ENCODE data around the gene SMARCB1. TPM values are rescaled to one million over a fixed set of nuclear protein-coding genes. Genes with fewer than 3 reads are reported as not detected.

The SMARCB1 gene
- total RNA-seq, 4 donors from 2014 or later: 39.1 to 64.4 (median 51.6) TPM

DNA sequence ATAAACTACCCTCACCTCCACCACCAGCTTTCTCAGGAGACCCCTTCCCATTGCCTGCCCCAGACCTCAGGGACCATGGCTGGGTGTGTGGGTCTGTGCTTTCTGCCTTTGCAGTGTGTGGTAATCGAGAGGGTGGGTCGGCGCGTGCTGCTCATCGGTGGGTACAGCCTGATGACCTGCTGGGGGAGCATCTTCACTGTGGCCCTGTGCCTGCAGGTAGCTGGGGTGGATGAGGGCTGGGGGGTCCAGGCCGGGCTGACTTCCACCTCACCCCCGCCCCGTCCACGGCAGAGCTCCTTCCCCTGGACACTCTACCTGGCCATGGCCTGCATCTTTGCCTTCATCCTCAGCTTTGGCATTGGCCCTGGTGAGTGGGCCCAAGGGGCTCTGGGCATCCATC lies 96.9 kb downstream of the SMARCB1 start:
- TF ChIP-seq, protein P1, sequence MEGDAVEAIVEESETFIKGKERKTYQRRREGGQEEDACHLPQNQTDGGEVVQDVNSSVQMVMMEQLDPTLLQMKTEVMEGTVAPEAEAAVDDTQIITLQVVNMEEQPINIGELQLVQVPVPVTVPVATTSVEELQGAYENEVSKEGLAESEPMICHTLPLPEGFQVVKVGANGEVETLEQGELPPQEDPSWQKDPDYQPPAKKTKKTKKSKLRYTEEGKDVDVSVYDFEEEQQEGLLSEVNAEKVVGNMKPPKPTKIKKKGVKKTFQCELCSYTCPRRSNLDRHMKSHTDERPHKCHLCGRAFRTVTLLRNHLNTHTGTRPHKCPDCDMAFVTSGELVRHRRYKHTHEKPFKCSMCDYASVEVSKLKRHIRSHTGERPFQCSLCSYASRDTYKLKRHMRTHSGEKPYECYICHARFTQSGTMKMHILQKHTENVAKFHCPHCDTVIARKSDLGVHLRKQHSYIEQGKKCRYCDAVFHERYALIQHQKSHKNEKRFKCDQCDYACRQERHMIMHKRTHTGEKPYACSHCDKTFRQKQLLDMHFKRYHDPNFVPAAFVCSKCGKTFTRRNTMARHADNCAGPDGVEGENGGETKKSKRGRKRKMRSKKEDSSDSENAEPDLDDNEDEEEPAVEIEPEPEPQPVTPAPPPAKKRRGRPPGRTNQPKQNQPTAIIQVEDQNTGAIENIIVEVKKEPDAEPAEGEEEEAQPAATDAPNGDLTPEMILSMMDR (IDR thresholded peaks at IDR 0.05): no peak
- no peak for TF ChIP-seq POLR2A (IDR thresholded peaks at IDR 0.05)
- Histone ChIP-seq H3K4me1 (no peaks in the 10 kb centered on the region), H3K27ac (no peak overlapping the region), H3K4me3 (no peak overlapping the region), H3K9me3 (no peaks in the 10 kb centered on the region), H3K36me3 (no peaks in the 10 kb centered on the region), H3K27me3 (no peaks in the 10 kb centered on the region)
- intact Hi-C loops (cut with DNase I; ENCODE audit: low total_unique reads): no loop called here
- DNase-seq: no peak

DNA sequence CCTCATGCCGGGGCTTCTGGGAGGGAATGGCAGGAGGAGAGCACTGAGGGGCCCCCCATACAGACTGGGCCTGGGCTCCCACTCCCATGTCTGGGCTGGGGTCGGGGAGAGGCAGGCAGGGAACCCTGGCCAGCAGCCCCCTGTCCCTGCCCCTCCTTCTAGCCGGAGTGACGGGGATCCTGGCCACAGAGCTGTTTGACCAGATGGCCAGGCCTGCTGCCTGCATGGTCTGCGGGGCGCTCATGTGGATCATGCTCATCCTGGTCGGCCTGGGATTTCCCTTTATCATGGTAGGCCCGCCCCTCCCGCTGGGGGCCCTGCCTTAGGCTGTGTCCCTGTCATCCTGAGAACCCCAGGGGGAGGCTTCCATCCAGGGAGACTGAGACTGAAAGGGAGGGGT lies 97.4 kb downstream of the SMARCB1 start:
- no peak for DNase-seq
- TF ChIP-seq, protein P1 (IDR thresholded peaks at IDR 0.05): no peak
- no peak for TF ChIP-seq POLR2A (IDR thresholded peaks at IDR 0.05)
- intact Hi-C loops (cut with DNase I; ENCODE audit: low total_unique reads): no loop called here
- no peaks in the 10 kb centered on the region for H3K27me3 ChIP-seq
- no peaks in the 10 kb centered on the region for H3K9me3 ChIP-seq
- no peak overlapping the region for H3K4me3 ChIP-seq
- H3K4me1 ChIP-seq: no peaks in the 10 kb centered on the region
- H3K36me3 ChIP-seq: no peaks in the 10 kb centered on the region
- H3K27ac ChIP-seq: no peak overlapping the region

Small RNAs within 50 kb of the gene (small RNA-seq; reads per million reads assigned to genes)
- not detected for gene RN7SL268P

Other genes with a start within 250 kb of the SMARCB1 start
- gene IGLL1, start 206.7 kb upstream of the SMARCB1 start, total RNA-seq: under 1 TPM in 1 of 4 donors, not detected in 3; 0.48 TPM
- 1 to 10 TPM in 1 of 4 donors, not detected in 3; 1.4 TPM for gene DRICH1, start 154.6 kb upstream of the SMARCB1 start, total RNA-seq
- under 1 TPM in 1 of 4 donors, not detected in 3; 0.21 TPM for gene RGL4, start 96.0 kb upstream of the SMARCB1 start, total RNA-seq
- gene ZNF70, start 35.9 kb upstream of the SMARCB1 start, total RNA-seq: 10 to 100 TPM in 1 of 4 donors, 1 to 10 TPM in 3; 3.6 to 13.8 (median 6.2) TPM
- gene VPREB3, start 32.5 kb upstream of the SMARCB1 start, total RNA-seq: not detected
- under 1 TPM in 2 of 4 donors, not detected in 2; 0.41 to 0.55 TPM for gene C22orf15, start 24.0 kb upstream of the SMARCB1 start, total RNA-seq
- 10 to 100 TPM in 1 of 4 donors, under 1 TPM in 1, not detected in 2; 0.88 to 21.0 TPM for gene CHCHD10, start 19.0 kb upstream of the SMARCB1 start, total RNA-seq
- 10 to 100 TPM in 1 of 4 donors, 1 to 10 TPM in 2, not detected in 1; 7.6 to 35.8 (median 8.7) TPM for gene MMP11, start 14.1 kb upstream of the SMARCB1 start, total RNA-seq
- gene DERL3, start 52.0 kb downstream of the SMARCB1 start, total RNA-seq: 1 to 10 TPM in 1 of 4 donors, under 1 TPM in 1, not detected in 2; 0.95 to 1.2 TPM
- gene SLC2A11, start 70.9 kb downstream of the SMARCB1 start, total RNA-seq: 10 to 100 TPM in 3 of 4 donors, under 1 TPM in 1; under 0.01 to 63.3 (median 15.0) TPM
- gene MIF, start 107.4 kb downstream of the SMARCB1 start, total RNA-seq: 100 to 1,000 TPM in 2 of 4 donors, 10 to 100 TPM in 2; 77.1 to 189 (median 124) TPM
- 1 to 10 TPM; 2.1 to 7.6 (median 4.9) TPM for gene GSTT2B, start 174.2 kb downstream of the SMARCB1 start, total RNA-seq
- gene DDTL, start 179.9 kb downstream of the SMARCB1 start, total RNA-seq: 1 to 10 TPM in 1 of 4 donors, under 1 TPM in 2, not detected in 1; 0.26 to 3.4 (median 0.48) TPM
- gene DDT, start 187.5 kb downstream of the SMARCB1 start, total RNA-seq: 10 to 100 TPM; 26.5 to 58.7 (median 48.0) TPM
- not detected for gene GSTT2, start 193.2 kb downstream of the SMARCB1 start, total RNA-seq
- gene GSTT4, start 218.5 kb downstream of the SMARCB1 start, total RNA-seq: not detected
- gene CABIN1, start 224.3 kb downstream of the SMARCB1 start, total RNA-seq: 10 to 100 TPM; 10.2 to 86.5 (median 39.8) TPM